Ammon's horn (tissue), 1 donor: ENCODE measurements around the gene RAB7A.

Experiments
- DNase-seq: peaks from one replicate; pipeline ENCODE4 v3.0.0-alpha.2; 2016; ENCODE audit warnings: low spot score

The RAB7A gene

DNA sequence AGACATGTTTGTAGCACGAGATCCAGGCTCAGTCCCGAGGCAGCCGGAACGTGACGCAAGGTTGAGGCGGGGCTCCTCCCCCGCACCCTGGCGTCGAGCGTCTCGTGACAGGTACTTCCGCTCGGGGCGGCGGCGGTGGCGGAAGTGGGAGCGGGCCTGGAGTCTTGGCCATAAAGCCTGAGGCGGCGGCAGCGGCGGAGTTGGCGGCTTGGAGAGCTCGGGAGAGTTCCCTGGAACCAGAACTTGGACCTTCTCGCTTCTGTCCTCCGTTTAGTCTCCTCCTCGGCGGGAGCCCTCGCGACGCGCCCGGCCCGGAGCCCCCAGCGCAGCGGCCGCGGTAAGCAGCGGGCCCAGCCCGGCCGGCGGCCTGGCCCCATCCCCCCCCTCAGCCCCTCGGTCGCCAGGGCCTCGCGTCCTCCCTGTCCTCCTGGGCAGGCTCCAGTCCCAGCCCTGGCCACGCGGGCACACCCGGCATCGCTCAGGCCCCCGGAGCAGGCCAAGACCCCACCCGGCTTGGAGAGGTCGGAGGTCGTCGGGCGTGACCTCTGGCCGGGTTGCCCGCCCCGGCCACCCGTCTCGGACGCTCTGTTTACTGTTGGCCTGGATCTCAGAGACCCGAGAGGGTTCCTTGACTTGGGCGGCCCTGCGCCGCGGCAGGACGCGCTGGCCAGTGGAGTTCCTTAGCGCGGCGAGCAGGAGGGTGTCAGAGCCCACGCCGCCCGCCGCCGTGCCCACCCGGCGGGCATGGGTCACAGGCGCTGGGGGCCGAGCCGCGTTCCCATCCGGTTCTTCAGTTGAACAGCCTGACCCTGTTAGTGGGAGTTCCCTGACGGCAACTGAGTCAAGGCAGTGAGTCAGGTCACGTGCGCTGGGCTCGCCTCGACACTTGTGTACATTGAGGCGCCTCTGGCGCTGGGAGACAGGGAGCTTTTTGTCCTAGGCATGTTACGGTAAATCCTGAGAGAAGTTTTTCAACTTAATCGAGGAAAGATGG lies at the start of gene RAB7A:
Gene RAB7A, plus strand, starts transcription at position 161 of the 994 bp plus-strand sequence. CDS start 69,185 bp downstream, outside the sequence.
- DNase-seq: peak; percentile 99

- DNase-seq: no peak
Measured at GRCh38 chr3:128679338-128679737, 46.6 kb upstream of the RAB7A start.

- peak; percentile 99 for DNase-seq
Measured at GRCh38 chr3:128680603-128681368, 45.2 kb upstream of the RAB7A start.

DNA sequence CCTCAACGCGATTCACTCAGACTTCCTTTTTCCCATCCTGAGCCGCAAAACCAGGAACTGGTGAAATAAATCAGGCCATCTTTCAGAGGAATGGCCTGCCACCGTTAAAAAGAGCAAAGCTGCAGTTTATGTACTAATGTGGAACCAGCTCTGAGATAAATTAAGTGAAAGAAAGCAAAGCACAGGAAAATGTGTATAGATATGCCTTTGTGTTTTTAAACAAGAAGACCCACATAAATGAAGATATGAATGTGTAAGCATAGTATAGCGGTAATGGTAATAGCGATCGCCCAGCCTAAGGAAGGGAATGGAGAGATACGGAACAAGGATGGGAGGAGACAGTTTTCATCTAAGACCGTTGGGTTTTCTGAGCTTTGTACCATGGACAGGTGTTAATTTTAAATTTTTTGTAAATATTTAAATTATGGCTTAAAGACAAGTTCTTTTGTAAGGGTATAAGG lies 44.6 kb upstream of the RAB7A start:
- peak; percentile 21 for DNase-seq

GRCh38 chr3:128683957-128684356 lies 42.0 kb upstream of the RAB7A start:
- DNase-seq: no peak

DNA sequence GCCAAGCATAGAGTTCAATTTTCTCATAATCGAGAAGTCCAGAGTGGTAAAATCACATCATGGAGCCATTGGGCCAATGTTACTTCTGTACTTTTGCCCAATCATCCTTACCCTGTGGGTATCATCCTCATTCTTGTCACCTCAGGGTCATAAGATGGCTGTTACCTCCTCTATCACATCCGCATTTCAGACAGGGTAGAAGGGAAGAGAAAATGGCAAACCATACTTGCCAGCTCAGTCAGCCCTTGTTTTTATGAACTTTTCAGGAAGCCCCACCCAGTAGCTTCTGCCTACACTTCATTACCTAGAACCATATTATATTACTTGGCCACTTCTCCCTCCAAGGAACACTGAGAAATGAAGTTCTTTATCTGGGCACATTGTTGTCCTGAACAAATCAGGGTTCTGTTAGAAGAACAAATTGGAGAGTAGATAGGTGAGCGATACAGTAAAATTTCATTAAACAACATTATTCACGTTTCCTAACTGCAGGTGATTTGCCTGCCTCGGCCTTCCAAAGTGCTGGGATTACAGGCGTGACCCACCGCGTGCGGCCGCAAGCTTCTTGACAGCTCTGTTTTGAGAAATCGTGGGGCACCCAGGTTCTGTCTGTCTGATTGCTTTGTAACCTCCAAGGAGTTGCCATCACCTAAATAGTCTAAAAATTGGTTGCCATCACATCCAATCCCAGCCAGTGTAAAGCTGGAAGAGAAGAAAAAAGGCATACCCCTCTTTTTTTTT lies 40.8 kb upstream of the RAB7A start:
- no peak for DNase-seq

- DNase-seq: no peak
Measured at GRCh38 chr3:128686465-128686864, 39.5 kb upstream of the RAB7A start.

DNA sequence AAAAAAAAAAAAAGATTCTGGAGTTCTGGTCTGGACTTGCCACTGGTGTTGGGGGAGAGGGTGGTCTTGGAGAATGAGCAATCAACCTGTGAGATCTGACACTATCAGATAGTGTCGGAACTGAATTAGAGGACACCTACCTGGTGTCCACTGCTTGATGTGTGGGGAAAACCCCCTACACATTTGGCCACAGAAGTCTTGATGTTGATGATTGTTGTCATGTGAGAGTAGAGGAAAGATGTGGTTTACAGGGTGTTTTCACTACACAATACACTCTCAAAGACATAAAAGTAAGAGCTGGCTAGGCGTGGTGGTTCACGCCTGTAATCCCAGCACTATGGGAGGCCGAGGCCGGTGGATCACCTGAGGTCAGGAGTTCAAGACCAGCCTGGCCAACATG lies 36.9 kb upstream of the RAB7A start:
- no peak for DNase-seq

- no peak for DNase-seq
Measured at GRCh38 chr3:128693696-128694095, 32.3 kb upstream of the RAB7A start.

DNA sequence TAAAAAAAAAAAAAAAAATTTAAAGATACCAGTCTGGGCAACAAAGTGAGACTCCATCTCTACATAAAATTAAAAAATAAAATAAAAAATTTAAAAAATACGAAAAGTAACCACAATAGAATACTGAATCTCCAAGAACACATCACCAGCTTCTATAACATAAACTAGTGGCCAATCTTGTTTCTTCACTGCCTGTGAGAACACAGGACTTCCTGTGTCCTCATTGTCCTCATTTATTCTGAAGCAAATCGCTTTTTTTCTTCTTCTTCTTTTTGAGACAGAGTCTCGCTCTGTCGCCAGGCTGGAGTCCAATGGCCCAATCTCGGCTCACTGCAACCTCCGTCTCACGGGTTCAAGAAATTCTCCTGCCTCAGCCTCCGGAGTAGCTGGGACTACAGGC lies 28.6 kb upstream of the RAB7A start:
- DNase-seq: no peak

GRCh38 chr3:128698211-128699047 lies 27.6 kb upstream of the RAB7A start:
- peak; percentile 46 for DNase-seq

DNA sequence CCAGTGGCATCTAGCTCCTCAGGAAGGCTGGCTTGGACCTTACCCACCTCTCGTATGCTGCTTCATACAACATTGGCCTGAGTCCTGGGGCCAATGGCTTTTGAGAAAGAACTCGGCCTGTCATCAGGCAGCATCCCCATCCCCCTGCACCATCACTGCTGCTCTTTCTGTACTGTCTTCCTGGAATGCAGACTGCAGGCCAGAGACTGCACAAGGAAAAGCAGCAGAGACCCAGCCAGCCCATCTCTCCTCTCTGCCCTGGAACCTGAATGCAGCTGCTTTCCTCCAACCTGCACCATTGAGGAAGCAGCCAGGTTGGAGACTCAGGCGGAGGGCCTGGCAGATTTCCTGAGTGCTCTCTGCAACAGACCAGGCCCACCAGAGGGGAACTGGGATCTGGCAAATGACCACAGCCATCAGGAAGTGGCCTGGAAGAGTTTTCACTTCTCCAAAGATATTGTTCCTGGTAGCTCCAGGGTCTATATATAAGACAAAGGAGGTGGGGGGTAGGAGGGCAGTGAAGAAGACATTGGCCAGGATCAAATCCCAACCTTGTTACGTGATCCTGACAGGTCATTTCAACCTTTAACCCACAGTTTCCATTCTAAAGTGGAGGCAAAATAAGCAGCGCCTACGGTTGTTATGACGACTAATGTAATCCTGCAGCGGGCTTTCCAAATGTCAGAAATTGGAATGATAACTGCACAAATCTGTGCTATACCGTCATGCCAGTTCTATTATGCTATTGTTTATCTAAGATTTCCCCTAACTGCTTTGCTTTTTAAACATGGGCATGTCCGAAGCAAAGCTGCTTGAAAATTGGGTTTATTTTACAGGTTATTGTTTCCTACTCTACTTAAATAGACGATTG lies 24.4 kb upstream of the RAB7A start:
- DNase-seq: peak; percentile 30

DNA sequence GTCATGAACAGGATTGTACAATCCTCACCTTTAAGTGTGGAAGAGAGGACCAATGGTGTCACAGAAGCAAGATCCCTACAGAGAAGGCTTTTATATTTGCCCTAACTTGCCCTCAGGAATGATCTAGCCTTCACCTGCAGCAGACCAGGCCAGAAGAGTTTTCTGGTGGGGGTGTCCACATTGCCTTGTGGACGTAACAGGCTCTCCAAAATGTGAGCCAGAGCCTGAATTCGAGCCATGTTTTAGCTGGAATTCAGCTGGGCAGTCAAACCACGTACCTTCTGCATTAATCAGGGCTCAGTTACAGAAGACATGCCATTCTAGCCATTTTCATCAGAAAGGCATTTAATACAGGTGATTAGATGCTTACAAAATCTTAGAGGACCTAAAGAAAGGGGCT lies 23.6 kb upstream of the RAB7A start:
- DNase-seq: no peak

- no peak for DNase-seq
Measured at GRCh38 chr3:128703561-128703960, 22.4 kb upstream of the RAB7A start.

DNA sequence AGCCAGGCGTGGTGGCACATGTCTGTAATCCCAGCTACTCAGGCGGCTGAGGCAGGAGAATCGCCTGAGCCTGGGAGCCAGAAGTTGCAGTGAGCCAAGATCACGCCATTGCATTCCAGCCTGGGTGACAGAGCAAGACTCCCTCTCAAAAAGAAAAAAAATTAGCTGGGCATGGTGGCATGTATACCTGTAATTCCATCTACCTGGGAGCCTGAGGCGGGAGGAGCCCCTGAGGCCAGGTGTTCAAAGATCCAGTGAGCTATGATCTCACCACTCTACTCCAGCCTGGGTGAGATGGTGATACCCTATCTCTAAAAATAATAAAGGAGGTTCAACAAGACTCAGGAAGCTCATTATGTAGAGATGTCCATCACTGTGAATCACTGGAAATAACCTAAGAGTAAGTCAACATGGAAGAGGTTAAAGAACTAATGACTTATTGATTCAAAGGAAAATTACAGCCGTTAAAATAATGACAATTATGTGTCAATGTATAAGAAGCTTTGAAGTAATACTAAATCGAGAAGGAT lies 19.8 kb upstream of the RAB7A start:
- DNase-seq: no peak

DNA sequence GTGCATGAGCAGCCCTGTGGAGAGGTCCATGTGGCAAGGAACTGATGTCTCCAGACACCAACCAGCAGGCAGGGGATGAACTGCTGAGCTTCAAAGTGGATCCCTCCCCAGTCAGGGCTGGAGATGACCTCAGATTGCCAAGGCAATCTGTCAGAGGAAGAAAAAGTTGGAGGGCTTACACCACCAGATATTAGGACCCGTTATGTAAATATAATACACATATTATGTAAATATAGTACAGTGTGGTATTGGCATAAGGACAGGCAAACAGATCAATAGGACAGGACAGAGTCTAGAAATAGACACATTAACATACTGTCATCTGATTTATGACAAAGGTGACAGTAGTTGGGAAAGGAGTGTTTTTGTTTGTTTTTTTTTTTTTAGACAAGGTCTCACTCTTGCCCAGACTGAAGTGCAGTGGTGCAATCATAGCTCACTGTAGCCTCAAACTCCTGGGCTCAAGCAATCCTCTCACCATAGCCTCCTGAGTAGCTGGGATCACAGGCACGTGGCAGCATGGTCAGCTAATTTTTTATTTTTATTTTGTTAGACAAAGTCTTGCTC lies 18.0 kb upstream of the RAB7A start:
- no peak for DNase-seq

- no peak for DNase-seq
Measured at GRCh38 chr3:128709038-128709437, 16.9 kb upstream of the RAB7A start.

DNA sequence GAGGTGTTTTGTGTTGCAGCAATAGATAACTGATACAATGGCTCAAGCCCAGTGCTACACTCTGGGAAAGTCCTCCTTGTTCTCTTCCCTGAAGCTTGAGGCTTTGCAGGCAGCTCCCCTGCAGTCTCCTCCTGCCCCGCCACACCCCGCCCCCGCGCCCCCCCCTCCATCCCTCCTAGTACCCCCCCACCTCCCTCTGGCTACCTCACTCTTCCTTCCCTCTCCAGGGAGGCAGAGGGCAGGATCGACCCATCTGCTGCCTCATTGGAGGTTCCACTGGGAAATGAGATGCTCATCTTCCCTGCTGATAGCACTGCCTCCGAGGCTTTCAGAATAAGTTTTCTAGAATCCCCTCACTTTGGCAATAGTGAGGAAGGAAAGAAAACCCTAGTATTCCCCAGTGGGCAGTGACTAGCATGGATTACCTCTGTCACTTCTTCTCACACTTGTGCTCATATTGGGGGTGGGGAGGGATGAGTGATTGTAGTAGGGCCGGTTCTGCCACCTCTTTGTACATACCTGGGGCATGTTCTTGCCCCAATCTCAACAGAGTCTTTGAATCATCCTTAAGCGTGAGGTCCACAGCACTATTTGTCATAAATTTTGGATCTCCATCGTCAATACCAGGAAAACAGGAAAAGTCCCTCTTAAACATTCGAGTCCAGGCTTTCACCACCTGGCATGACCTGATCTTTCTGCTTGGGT lies 16.3 kb upstream of the RAB7A start:
- DNase-seq: no peak
